BLaER1 treated with 17β-estradiol and CSF1 and Interleukin-3, amounts not matched to agents 10 nM and 100 nM (cell line): ENCODE data around the gene UGT1A10.
A peak's percentile ranks its signal among the peaks of the same experiment; 100 is the strongest.

ENCODE experiments used
- H3K27ac ChIP-seq, 11 experiments: shearing (Covaris generic); formaldehyde crosslinking; 2 replicates each; pipeline ENCODE4 v1.8.1; 2022
- H3K27me3 ChIP-seq, 11 experiments: shearing (Covaris generic); formaldehyde crosslinking; 2 replicates each; pipeline ENCODE4 v1.8.1; 2022
- H3K36me3 ChIP-seq, 11 experiments: shearing (Covaris generic); formaldehyde crosslinking; 2 replicates each; pipeline ENCODE4 v1.8.1; 2022
- H3K4me1 ChIP-seq, 10 experiments: shearing (Covaris generic); formaldehyde crosslinking; 2 replicates each; pipeline ENCODE4 v1.8.1; 2022
- H3K4me2 ChIP-seq, 11 experiments: shearing (Covaris generic); formaldehyde crosslinking; 2 replicates each; pipeline ENCODE4 v1.8.1; 2022
- H3K4me3 ChIP-seq, 10 experiments: shearing (Covaris generic); formaldehyde crosslinking; 2 replicates each; pipeline ENCODE4 v1.8.1; 2022
- H3K9ac ChIP-seq, 11 experiments: shearing (Covaris generic); formaldehyde crosslinking; 2 replicates each; pipeline ENCODE4 v1.8.1; 2022
- H3K9me3 ChIP-seq, 11 experiments: shearing (Covaris generic); formaldehyde crosslinking; replicated peaks in 1 of 11; 2 replicates each; pipeline ENCODE4 v1.8.1; 2022
- H4K20me1 ChIP-seq, 11 experiments: shearing (Covaris generic); formaldehyde crosslinking; 2 replicates each; pipeline ENCODE4 v1.8.1; 2022
- Cebpa-rat ChIP-seq, 11 experiments: shearing (Covaris generic); IDR thresholded peaks; 2 replicates each; pipeline ENCODE4 v1.8.1; 2022

The UGT1A10 gene

DNA sequence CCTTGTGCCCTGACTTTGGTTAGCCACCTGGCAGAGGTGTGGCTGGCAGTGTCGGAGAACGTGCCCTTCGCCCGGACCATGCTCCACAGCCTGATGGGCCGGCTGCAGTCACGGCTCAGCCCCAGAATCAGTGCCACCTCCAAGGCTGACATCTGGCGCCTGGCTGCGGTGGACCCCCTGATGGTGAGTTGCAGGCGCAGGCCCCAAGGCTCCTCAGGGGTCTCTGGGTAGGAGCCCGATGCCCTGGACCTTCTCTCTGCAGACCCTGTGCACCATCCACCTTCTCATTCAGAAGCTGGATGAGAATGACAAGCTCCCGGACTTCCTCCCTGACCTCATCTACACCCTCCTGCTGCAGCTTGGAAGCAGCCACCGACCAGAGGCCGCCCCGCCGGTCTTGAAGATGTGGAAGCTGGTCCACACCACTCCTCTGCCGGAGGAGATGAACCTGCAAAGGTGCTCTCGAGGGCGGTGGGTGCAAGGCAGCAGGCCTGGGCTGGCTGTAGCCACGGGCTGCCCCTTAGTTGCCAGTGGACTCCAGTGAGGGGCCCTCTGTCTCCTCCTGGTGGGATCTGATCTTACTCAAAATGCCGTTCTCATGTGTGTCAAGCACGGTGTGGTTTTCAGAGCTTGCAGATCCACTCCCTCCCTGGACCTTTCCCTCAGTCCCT lies 186.0 kb downstream of the UGT1A10 start:
- Histone ChIP-seq H3K9me3 (peaks cover 0 to 10% (median 7%) of the 10 kb centered on the region in 11 experiments; a peak in 8 of 22 replicates), H4K20me1 (no peaks in the 10 kb centered on the region), H3K4me1 (peaks cover 19 to 41% (median 31%) of the 10 kb centered on the region in 10 experiments), H3K9ac (no peak overlapping the region), H3K36me3 (no peaks in the 10 kb centered on the region), H3K27me3 (no peaks in the 10 kb centered on the region), H3K4me3 (no peak overlapping the region), H3K27ac (no peak overlapping the region), H3K4me2 (peak overlapping the region in 6 of 11 experiments; percentile 15 to 69 (median 59); a peak in 10 of 22 replicates)
- TF ChIP-seq Cebpa-rat (IDR thresholded peaks at IDR 0.05) = no peak
